OCI-LY3 (cell line): ENCODE results near the gene DIP2C.

Experiments
- H2AFZ ChIP-seq: fragments of 200-600, 300-600 bp; shearing (Covaris generic); 2 replicates; pipeline ENCODE4 v1.6.0; 2014; ENCODE audit warnings: antibody characterized with exemption, low read depth, low read length
- H3K27ac ChIP-seq: fragments of 200-600, 300-600 bp; sonication (generic); 2 replicates; pipeline ENCODE4 v1.5.1; 2014; ENCODE audit warnings: mild to moderate bottlenecking, low read length, moderate library complexity, mixed read lengths
- H3K27me3 ChIP-seq: fragments of 200-600, 300-600 bp; sonication (generic); 2 replicates; pipeline ENCODE4 v1.6.1; 2014; ENCODE audit warnings: low read depth, low read length, mixed read lengths
- H3K36me3 ChIP-seq: fragments of 200-600, 300-600 bp; sonication (generic); replicated peaks from 2 replicates; pipeline ENCODE3; 2014; ENCODE audit warnings: low read depth, low read length, mixed read lengths
- H3K4me1 ChIP-seq: fragments of 300-600, 200-600 bp; sonication (generic); 2 replicates; pipeline ENCODE4 v1.6.1; 2014; ENCODE audit warnings: low read length, mixed read lengths
- H3K4me2 ChIP-seq: fragments of 200-600, 300-600 bp; sonication (generic); 2 replicates; pipeline ENCODE4 v1.6.1; 2014; ENCODE audit warnings: low read length, mixed read lengths
- H3K4me3 ChIP-seq: fragments of 300-600, 200-600 bp; sonication (generic); 2 replicates; pipeline ENCODE4 v1.5.1; 2014; ENCODE audit warnings: antibody characterized with exemption, mild to moderate bottlenecking, low read length, moderate library complexity
- H3K79me2 ChIP-seq: fragments of 300-600, 200-600 bp; shearing (Covaris generic); 2 replicates; pipeline ENCODE4 v1.6.1; 2014; ENCODE audit warnings: mild to moderate bottlenecking, low read length, mixed read lengths
- H3K9ac ChIP-seq: fragments of 300-600, 200-600 bp; shearing (Covaris generic); 2 replicates; pipeline ENCODE4 v1.6.0; 2014; ENCODE audit warnings: mild to moderate bottlenecking, low read length, moderate library complexity
- H3K9me3 ChIP-seq: fragments of 200-600, 300-600 bp; shearing (Covaris generic); 2 replicates; pipeline ENCODE4 v1.6.1; 2014; ENCODE audit warnings: low read length, mixed read lengths; ENCODE audit not compliant: insufficient read depth
- H4K20me1 ChIP-seq: fragments of 200-600, 300-600 bp; sonication (generic); 2 replicates; pipeline ENCODE4 v1.6.1; 2016; ENCODE audit warnings: low read length, mixed read lengths; ENCODE audit not compliant: insufficient read depth
- EZH2phosphoT487 ChIP-seq: fragments of 200-600 bp; shearing (Covaris generic); IDR thresholded peaks from 2 replicates; pipeline ENCODE4 v1.6.1; 2018; ENCODE audit warnings: antibody characterized with exemption, mixed run types, low read depth
- TF ChIP-seq, protein P1 (sequence below): fragments of 200-600, 300-600 bp; sonication (generic); IDR thresholded peaks from 2 replicates; pipeline ENCODE4 v1.5.1; 2014; ENCODE audit warnings: antibody characterized with exemption, low read length, low read depth

Gene DIP2C

DNA sequence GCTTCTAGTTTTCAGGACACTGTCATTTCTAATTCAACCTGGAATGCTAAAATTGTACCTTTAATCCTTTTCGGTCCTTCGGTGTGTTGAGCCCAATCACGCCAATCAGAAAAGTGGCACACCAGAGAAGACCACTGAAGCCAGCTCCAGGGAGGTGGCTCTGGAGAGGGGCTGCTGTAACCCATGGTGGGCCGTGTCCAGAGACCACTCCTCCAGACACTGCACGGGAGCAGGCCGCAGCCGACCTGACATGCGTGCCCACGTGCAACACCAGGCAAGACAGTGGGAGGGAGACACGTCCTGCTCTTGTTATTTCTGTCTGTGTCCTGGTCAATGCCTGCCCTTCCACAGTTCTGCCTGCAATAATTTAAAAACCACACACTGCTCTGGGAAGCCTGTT, 308.1 kb downstream of the DIP2C start:
- no peak overlapping the region for H2AFZ ChIP-seq
- H3K4me3 ChIP-seq, result no peak overlapping the region
- H3K9ac ChIP-seq, result no peak overlapping the region
- no peaks in the 10 kb centered on the region for H4K20me1 ChIP-seq
- no peaks in the 10 kb centered on the region for H3K36me3 ChIP-seq
- H3K27me3 ChIP-seq, result no peaks in the 10 kb centered on the region
- no peaks in the 10 kb centered on the region for H3K9me3 ChIP-seq
- H3K27ac ChIP-seq, result no peak overlapping the region
- no peak overlapping the region for H3K4me2 ChIP-seq
- TF ChIP-seq EZH2phosphoT487, result no peak
- TF ChIP-seq, protein P1, sequence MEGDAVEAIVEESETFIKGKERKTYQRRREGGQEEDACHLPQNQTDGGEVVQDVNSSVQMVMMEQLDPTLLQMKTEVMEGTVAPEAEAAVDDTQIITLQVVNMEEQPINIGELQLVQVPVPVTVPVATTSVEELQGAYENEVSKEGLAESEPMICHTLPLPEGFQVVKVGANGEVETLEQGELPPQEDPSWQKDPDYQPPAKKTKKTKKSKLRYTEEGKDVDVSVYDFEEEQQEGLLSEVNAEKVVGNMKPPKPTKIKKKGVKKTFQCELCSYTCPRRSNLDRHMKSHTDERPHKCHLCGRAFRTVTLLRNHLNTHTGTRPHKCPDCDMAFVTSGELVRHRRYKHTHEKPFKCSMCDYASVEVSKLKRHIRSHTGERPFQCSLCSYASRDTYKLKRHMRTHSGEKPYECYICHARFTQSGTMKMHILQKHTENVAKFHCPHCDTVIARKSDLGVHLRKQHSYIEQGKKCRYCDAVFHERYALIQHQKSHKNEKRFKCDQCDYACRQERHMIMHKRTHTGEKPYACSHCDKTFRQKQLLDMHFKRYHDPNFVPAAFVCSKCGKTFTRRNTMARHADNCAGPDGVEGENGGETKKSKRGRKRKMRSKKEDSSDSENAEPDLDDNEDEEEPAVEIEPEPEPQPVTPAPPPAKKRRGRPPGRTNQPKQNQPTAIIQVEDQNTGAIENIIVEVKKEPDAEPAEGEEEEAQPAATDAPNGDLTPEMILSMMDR, result no peak
- H3K79me2 ChIP-seq, result no peaks in the 10 kb centered on the region
- H3K4me1 ChIP-seq, result no peaks in the 10 kb centered on the region

DNA sequence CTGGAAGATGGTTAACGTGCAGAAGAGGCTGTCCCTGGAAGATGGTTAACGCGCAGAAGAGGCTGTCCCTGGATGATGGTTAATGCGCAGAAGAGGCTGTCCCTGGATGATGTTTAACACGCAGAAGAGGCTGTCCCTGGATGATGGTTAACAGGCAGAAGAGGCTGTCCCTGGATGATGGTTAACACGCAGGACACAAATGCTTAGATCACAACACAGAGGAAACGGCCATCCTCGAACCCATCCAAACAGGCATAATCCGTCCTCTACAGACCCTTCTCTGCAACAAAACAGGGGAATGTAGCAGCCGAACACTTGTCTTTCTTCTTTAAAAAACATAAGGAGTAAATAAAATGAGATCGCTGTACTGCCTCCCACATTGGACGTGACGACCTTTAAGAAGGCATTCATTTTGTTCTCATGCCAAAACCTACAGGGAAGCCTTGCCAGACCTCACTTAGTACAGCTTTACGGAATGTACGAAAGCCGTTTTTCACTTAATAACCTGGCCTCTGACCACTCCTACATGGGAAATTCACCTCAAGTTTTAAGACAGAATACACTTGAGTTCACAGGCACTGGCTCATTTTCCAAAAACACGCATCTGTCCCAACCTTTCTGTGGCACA, 309.0 kb downstream of the DIP2C start:
- no peaks in the 10 kb centered on the region for H3K36me3 ChIP-seq
- TF ChIP-seq, protein P1, result no peak
- no peak for TF ChIP-seq EZH2phosphoT487
- no peak overlapping the region for H3K27ac ChIP-seq
- no peaks in the 10 kb centered on the region for H3K4me1 ChIP-seq
- no peaks in the 10 kb centered on the region for H3K9me3 ChIP-seq
- no peak overlapping the region for H3K4me3 ChIP-seq
- no peak overlapping the region for H2AFZ ChIP-seq
- no peaks in the 10 kb centered on the region for H3K27me3 ChIP-seq
- no peaks in the 10 kb centered on the region for H3K79me2 ChIP-seq
- H3K9ac ChIP-seq, result no peak overlapping the region
- H4K20me1 ChIP-seq, result no peaks in the 10 kb centered on the region
- H3K4me2 ChIP-seq, result no peak overlapping the region

DNA sequence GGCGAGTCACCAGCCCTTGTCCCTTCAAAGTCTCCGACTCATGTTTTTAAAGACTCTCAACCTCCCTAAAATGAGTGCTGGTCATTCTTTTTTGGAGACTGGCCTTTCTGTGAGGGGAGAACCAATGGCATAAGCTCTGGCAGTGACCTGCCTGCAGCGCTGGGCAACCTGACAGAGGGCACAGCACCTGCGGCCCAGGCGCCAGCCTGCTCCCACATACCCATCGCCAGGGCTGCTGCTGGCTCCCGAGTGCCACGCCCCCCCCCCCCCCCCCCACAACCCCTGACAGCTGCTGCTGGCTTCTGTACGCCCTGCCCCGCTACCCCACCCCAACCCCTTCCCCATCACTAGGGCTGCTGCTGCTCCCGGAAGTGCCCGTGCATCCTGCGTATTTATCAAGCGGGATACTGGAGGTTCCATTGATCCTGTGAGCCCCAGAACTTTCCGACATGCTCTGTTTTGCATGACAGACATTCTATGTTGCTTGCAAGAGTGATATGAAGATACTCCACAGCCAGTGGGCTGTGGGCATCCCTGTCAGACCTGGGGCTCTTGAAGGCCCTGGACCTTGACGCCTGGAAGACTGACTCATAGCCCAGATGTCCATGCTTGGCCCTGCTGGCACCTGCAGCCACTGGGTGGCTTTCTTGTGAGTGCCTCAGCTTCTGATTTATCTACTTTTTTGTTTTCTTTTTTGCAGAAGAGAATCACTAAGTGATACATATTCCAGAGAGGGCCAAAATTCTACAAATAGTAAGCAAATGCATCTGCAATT, 310.4 kb downstream of the DIP2C start:
- Histone ChIP-seq H4K20me1 (no peaks in the 10 kb centered on the region), H3K4me2 (no peak overlapping the region), H3K36me3 (no peaks in the 10 kb centered on the region), H3K79me2 (no peaks in the 10 kb centered on the region), H3K4me3 (no peak overlapping the region), H3K9ac (no peak overlapping the region), H3K4me1 (no peaks in the 10 kb centered on the region), H3K9me3 (no peaks in the 10 kb centered on the region), H2AFZ (no peak overlapping the region), H3K27me3 (no peaks in the 10 kb centered on the region), H3K27ac (no peak overlapping the region)
- TF ChIP-seq EZH2phosphoT487, result no peak
- TF ChIP-seq, protein P1, result no peak

DNA sequence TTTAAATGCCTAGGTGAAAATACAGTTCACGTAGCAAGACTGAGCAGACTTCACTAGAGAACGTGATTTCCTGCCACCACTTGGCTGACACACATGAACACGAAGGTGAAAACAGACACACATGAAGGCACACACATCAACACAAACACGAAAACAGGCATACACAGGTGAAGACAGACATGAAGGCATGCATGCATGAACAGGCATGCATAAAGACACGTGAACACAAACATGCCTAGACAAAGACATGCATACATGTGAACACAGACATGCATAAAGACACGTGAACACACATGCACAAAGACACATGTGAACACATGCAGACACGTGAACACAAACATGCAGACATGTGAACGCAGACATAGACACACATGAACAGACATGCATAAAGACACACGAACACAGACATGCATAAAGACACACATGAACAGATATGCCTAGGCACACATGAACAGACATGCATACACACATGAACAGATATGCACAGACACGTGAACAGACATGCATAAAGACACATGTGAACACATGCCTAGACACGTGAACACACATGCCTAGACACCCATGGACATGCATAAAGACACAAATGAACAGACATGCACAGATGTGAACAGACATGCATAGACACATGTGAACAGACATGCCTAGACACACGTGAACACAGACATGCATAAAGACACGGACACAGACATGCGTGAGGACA, 311.1 kb downstream of the DIP2C start:
- no peak overlapping the region for H2AFZ ChIP-seq
- H3K9ac ChIP-seq, result no peak overlapping the region
- TF ChIP-seq EZH2phosphoT487, result no peak
- TF ChIP-seq, protein P1, result no peak
- H3K27me3 ChIP-seq, result no peaks in the 10 kb centered on the region
- H3K4me3 ChIP-seq, result no peak overlapping the region
- H3K4me1 ChIP-seq, result no peaks in the 10 kb centered on the region
- H3K27ac ChIP-seq, result no peak overlapping the region
- no peaks in the 10 kb centered on the region for H3K9me3 ChIP-seq
- no peaks in the 10 kb centered on the region for H4K20me1 ChIP-seq
- no peaks in the 10 kb centered on the region for H3K79me2 ChIP-seq
- no peak overlapping the region for H3K4me2 ChIP-seq
- no peaks in the 10 kb centered on the region for H3K36me3 ChIP-seq
